Stimulated activated CD8-positive, alpha-beta memory T cell treated with anti-CD3 and anti-CD28 coated beads, Interleukin-12 subunit alpha, Interleukin-12 subunit beta, amount 100 ng/mL, for 4 hours (primary cell): ENCODE measurements around the gene PAX7.

ENCODE experiments used
- DNase-seq: peaks from one replicate; pipeline ENCODE4 v3.0.0-alpha.2; 2020; ENCODE audit warnings: low read depth

Gene PAX7

DNA sequence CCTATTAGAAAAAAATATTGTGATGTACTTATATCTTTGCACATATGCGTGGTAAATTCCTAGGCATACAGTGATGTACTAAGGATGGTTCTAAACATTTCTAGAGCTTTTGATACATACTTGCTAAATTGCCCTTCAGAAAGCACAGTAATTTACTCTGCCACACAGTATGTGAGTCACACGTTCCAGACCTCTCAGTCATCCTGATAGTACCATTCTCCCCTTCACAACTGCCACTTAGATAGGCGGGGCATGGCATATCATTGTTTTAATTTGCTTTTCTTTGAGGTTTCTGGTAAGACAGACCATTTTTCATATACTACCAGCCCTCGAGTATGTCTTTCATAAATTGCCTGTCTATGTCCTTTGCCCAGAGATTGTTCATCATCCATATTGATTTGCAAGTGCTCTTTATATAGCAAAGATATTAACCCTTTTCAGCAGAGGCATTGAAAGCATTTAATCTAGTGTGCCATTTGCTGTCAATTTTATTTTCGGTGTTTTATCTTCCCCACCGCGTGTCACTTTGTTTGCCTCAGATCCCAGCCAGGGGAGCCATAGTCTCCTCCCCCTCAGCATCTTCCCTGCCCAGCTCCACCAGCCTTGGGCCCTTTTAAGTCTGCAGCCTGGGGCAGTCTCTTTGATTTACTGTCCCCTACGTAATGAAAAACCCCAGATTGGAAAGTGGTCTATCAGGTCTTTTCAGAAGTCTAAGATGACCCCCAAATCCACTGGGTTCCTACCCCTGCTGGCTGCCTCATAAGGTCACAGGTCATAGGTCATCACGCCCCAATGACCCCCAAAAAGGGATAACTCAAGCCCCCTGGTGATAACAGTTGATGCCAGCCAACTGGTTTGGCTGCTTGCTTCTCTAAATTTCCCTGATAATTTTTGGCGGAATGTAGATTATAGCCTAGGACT lies 11.8 kb upstream of the PAX7 start:
- no peak for DNase-seq

DNA sequence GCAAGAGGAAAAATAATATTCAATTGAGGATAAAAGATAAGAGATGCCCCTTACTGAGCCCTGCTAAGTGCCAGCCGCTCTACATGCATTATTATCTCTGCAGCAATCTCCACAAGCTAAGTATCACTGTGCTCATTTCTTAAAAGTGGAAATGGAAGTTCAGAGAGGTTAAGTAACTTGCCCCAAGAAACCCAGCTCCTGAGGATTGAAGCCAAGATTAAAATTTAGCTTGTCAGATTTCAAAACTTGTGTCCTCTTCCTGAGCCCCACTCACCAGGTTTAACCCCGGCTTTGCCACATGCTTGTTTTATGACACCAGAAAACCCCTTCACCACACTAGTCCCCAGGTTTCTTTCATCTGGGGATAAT lies 11.2 kb upstream of the PAX7 start:
- DNase-seq = no peak

DNA sequence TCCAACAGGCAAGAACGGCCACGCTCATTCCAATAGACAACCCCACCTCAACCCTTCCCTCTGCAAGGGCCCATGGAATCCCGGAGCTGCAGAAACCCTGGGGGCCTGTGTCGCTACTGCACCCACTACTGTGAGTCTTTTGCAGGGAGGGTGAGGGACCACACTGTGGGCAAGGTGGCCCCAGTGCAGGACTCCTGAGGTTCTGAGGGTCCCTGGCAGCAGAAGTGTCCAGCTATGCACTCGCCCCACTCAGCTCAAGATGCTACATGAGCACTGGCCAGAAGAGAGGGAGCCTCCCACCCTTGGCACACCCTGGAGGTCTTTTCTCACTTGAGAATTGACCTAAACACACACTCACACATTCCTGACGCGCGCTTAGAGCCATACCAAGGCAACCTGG lies 2.1 kb upstream of the PAX7 start:
- no peak for DNase-seq

DNA sequence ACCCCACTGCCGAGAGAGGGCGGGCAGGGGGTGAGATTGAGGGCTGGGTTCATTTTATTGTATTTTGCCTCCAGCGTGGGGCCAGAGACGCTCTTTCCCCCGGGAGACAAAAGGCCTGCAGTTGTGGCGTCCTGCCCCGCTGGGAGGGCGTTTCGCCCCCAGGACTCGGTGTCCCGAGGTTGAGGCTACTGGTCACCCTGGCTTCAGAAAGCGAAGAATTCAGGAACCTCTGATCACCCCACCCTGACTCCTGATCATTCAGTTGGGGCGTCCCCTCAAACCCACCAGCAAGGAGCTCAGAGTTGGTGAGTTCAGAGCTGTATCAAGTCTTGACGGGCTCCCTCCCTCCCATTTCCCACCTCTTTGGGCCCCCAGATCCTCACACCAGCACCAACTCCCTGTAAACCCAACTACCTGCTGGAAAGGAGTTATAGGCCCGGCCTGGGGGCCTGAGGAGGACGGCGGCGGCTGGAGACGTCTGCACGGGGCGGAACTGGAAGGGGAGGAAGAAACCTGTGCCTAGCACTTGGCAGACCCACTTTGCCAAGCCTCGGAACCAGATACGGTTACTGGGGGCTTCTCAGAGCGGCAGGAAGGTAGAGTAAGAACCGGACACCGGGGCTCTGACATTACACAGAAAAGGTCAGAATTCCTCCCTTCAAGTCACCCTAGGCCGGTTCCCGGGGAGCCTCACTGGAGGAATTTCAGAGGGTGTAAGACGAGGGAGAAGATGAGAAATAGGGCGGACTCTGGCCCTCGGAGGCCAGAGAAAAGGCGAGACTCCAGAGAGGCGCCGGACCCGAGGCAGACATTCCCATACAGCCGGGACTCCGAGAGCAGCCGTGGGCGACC lies 761 bp upstream of the PAX7 start:
- DNase-seq = no peak

DNA sequence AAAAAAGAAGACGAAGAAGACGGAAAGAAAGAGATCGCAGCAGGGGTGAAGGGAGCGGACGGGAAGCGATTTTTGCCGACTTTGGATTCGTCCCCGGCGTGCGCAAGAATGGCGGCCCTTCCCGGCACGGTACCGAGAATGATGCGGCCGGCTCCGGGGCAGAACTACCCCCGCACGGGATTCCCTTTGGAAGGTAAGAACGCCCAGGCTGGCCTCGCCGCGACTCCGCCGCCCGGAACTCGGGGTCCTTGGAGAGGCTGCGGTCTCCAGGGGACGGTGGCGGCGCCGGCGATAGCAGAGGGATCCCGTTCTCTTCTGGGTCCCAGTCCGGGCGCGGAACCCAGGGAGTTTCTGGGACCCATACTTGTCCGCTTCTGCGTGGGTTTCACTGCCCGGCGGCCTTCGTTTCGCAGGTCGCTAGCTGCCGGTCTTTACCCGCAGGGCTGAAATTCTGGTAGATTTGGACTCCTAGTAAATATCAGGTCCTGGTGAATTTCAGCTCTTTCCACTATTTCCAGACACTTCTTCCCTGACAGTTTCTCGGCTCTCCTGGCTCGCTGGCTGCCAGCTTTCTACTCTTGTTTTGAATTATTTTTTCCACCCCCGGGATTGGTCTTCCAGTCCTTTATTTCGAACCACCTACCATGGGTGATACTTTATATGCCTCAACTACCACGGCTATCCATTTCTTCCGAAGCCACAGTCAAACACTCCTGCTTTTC lies 1.0 kb downstream of the PAX7 start:
- no peak for DNase-seq

DNA sequence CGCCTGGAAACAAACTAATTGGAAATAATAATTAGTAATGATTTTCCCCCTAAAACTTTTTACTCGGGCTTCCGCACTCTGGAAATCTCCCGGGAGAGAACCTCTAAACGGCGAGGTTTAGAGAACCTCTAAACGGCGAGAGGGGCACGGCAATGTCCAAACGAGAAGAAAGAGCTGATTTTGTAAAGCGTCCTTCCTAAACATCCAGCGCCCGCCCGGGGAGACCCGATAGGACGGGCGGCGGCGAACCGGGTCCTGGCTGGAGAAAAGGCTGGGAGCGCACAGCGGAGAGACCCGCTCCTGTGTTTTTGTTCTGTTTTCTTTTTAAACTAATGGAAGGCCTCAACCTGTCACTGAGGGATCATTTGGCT lies 1.6 kb downstream of the PAX7 start:
- DNase-seq = no peak

DNA sequence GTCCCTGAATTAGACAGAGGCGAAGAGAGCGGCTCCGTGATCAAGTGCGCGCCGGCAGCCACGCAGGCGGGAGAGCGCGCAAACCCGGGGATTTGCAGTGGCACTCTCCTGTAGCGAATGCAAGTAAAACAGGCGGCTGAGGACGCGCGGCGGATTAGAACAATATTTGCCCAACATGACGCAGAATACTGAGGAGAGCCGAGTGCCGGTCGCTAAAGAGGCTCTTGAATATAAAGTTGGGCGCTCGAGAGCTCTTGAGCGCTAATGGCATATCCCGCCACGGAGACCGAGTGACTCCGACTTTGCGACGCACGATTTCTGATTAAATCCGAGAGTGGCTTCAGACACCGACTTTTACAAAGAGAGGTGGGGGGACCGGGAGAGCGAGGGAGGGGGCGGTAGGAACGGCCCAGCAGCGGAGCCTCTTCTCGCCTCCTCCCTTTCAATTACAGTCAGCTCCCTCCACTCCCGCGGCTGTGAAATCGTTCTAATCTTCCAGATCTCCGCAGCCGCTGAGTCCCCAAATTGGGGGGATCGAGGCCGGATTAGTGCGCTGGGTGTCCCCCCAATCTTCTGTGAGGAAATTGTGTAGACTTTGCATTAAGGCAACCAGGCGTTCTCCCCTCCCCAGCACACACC lies 2.3 kb downstream of the PAX7 start:
- DNase-seq = no peak

DNA sequence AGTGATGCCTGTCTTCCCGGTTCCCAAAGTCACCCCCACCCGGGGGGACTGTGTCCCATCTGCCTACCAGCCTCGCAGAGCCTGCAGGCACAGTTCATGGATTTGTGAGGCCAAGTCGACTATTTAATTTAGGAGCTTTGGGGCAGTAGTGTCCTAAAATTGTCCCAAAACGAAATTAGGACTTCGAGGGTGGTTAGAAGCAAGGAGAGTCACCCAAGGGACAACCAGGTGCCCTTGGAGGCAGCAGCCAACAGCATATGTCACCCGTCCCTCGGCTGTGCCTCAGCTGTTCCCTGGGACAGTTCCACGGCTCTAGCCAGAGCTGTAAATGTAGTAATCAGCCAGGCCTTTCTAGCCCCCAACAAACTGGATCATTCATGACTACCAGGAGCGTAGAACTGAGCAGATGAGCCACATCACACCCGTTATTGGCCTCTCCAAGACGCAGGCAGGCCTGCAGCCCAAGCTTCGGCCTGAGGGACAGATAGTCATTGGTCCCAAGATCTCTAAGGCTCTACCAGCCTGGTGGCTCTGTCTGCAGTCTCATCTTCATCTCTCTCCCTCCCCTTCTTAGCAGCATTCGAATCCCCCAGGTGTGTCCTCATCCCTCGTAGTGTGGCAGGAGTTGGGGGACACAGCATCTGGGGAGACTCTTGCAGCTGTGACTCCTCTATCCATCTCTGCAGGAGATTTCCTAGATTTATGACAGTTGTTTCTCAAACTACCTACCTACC lies 2.9 kb downstream of the PAX7 start:
- DNase-seq = no peak

DNA sequence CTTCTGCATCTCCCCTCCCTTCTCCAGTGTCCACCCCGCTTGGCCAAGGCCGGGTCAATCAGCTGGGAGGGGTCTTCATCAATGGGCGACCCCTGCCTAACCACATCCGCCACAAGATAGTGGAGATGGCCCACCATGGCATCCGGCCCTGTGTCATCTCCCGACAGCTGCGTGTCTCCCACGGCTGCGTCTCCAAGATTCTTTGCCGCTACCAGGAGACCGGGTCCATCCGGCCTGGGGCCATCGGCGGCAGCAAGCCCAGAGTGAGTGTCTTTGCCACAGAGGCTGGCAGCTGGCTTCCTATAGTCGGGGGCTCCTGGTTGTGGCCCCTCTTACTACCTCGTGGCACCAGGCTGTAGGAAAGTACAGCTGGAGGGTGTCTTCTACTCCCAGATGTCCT lies 3.6 kb downstream of the PAX7 start:
- no peak for DNase-seq

DNA sequence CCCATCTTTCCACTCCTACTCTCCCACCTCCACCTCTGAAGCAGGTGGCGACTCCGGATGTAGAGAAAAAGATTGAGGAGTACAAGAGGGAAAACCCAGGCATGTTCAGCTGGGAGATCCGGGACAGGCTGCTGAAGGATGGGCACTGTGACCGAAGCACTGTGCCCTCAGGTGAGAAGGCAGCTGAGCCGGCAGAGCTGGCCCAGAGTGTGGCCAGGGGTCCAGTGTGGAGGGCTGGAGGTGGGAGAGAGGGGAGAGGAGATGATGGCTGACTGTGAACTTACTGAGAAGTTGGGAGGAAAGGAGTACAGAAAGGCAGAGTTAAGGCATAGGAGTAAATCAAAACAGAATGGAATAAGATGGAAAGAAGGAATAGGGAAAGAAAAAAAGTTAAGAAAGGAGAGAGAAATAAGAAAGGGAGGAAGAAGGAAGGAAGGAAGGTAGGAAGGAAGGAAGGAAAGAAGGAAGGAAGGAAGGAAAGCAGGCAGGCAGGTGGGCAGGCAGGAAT lies 4.5 kb downstream of the PAX7 start:
- DNase-seq = no peak

DNA sequence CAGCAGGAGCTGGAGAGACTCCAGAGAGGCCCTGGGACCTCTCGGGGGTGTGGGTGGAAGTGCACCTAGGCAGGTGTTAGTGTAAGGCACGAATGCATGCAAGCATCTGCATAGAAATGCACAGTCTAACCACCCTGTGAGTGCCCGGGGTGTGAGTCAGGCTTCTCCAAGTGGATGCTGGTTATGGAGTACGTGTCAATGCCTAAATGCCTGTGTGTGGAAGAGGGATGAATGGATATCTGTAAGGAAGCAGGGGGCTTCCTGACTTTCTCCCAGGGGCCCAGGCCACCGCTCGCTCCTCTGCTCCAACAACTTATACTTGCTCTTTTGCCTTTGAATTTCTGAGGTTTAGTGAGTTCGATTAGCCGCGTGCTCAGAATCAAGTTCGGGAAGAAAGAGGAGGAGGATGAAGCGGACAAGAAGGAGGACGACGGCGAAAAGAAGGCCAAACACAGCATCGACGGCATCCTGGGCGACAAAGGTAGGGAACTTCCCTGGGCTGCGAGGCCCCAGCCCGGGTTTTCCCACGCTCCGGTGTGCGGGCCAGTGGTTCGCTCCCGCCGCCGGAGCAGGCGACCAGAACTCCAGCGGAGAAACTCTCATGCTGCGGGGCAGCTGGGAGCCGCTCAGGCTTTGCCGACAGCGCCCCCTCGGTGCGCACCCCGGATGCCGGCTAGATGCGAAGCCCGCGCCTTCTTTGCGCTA lies 5.4 kb downstream of the PAX7 start:
- DNase-seq = no peak

DNA sequence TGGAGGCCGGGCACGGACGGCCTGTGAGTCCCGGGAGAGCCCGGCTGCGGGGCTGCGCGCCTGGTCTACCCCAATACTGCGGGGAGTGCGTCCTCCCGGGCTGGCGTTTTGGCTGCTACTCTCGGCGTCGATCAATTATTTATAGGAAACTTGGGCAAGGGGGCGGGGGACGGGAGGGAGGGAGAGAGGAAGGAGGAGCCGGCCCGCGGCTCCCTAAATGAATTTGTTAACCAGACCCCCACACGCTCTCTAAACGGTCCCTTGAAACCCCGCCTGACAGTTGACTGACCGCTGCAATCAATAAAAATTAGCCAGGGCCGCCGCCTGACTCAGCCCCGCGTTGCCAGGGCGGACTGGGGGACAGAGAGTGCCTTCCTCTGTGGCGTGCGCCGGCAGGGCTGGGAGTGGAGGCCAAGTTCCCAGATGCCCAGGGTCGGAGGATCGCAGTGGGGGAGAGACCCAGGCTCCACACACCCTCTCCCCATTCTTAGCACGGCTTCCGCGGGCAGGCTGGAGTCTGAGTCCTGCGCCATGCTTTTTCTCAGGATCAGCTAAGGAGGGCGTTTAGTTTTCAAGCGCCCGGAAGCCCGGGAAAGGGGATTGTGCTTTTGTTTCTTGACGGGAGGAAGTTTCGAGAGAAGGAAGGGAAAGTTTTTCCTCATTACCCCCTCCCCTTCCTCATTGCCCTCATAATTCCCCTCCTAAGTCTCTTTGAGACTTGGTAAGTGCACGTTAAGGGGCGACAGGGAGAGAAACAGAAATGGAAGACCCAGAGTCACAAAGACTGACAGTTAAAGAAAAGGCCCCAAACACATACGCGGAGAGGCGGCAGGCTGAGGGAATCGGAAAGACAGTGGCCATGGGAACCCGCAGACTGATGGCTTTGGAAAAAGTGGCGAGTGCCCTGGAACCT lies 6.2 kb downstream of the PAX7 start:
- no peak for DNase-seq

DNA sequence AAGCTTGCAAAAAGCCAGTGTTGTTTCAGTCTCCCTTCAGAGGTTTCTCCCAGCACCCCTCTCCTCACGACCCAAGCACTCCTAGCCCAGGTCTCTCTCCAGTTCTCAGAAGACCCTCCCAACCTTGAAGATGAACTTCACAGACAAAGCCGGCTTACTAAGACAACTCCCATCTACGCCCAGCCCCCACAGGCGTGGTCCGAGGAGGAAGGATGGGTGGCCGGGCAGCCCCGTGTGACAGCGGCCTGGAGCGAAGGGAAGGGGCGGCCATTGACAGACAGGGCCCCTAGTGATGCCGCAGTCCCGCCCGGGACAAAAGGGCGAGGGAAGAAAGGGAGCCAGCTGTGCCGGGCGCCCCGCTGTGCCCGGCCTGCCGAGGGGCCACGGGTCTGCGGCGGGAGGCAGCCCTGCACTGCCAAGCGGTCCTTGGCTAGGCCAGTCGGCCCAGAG lies 6.9 kb downstream of the PAX7 start:
- DNase-seq = no peak

DNA sequence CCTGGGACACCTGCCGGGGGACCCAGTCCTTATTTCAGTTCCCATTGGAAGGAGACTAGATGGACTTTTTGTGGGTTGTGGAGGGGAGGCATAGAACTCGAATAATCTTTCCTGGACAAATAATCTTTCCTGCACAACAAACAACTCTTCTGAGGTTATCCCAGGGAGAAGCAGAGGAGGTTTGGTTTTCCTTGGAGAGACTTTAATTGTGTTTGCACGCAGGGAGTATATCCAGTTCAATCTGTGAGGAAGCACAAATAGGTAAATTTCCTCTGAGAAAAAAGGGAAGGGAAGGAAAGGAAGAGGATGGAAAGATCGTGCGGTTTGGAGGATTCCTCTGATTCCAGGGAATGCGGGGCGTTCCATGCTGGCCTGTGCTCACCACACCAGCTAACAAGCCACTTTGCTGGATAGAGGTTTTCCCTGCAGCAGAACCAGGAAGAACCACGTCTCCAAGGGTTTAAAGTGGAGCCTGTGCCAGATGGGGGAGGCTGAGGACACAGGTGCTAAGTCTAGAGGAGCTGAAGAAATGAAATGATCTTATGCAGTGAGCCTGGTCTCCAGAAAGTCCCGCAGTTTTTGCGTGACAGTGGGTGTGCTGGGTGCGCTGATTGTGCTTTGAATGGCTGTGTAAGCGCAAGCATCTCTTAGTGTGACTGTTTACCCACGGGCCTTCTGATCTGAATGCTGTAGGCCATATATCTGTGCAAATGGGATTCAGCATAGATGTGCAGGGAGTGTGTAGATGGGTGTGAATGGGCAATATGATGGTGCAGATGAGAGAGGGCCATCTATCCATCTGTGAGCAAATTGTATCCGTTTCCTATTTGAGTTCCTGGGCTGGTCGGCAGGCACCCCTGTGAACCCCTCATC lies 7.6 kb downstream of the PAX7 start:
- no peak for DNase-seq

DNA sequence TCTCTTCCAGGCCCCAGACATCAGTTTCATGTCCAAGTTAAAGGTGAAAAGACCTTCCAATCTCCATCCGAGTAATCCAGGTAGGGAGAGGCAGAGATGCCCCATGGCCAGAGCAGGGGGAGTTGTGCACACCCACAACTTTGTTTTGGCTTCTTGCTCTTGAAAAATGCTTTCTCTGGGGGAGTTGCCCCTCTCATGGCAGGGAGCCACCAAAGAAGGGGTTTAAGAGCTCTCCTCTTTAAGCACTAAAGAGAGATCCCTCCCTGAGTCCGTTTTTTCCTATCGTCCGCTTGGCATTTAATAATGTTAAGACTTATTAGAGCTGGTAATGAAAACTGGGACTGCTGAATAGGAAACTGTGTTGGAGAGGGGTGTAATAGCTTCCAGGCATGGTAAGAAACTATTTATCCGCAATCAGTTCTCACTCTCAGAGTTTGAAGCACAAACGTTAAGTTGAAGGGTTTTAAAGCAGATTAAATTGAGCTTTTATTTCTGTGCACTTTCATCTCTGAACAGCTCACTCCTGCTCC lies 8.3 kb downstream of the PAX7 start:
- no peak for DNase-seq

DNA sequence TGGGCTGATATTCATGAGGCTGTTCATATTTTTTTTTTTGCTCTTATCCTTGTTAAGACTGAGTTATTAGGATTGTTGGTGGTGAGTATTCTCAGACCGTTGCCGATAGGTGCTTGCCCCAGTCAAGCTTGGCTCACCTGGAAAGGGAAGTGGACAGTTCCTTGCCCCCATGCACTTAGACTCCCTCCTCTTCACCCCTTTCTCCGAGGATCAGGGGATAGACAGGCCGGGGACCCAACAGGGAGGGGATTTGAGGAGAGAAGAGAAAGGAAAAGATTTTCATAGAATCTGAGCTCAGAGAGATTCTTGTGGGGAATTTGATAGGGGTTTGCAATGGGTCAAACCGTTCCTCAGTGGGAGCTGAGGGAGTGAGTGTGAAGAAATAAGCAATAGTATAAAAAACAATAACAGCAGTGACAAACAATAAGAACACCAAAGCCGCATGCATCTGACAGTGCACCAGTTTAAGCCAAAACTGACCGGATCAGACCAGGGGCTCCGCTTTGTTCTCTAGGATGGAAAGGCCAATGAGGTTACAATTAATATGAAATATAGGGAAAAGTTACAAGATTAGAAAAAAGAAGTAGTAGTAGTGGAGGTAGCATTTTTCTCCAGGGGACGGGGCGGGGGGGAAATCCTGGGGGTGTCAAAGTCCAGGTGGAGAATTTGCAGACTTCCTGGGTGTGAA lies 8.9 kb downstream of the PAX7 start:
- DNase-seq = no peak

DNA sequence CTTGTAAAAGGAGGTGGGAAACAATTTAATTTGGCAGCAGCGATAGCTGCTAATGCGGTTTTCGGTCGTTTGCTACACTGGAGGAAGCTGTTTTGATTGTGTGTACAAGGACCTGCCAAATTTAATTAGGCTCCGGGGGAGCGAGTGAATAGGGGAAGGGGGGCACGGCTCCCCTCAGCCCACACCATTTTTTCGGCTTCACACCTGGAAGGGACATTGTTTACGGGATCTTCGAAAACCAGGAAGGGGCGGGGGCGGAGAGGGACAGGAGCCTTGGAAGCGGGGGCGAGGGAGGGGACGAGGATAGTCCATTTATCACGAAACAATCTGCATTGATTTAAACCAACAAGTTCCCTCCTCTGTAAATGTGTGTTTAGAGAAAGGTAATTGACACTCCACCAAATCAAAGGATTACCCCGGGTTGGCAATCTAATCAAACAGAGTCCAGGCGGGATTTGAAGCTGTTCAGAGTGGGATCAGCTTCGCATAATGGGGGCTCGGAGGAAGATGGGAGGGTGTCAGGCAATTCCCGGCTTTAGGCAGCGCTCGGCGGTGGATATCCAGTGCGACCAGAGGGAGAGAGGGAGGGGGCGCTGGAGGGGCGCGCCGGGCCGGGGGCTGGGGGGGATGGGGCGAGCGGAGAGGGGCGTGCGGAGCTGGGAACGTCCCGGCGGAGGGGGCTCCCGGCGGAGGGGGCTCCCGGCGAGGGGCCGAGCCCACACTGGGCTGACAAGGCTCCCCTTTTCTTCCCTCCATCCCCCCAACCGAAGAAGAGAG lies 9.8 kb downstream of the PAX7 start:
- no peak for DNase-seq
